Measurements from ENCODE around the gene ACO2. TPM values are rescaled to one million over a fixed set of nuclear protein-coding genes. Genes with fewer than 3 reads are reported as not detected.

The ACO2 gene
- total and polyA plus RNA-seq, 2 of the 8 experiments (the other 6 are each of a cell fraction or from before 2014, with no cell fraction given), result 52.8 to 75.4 TPM

DNA sequence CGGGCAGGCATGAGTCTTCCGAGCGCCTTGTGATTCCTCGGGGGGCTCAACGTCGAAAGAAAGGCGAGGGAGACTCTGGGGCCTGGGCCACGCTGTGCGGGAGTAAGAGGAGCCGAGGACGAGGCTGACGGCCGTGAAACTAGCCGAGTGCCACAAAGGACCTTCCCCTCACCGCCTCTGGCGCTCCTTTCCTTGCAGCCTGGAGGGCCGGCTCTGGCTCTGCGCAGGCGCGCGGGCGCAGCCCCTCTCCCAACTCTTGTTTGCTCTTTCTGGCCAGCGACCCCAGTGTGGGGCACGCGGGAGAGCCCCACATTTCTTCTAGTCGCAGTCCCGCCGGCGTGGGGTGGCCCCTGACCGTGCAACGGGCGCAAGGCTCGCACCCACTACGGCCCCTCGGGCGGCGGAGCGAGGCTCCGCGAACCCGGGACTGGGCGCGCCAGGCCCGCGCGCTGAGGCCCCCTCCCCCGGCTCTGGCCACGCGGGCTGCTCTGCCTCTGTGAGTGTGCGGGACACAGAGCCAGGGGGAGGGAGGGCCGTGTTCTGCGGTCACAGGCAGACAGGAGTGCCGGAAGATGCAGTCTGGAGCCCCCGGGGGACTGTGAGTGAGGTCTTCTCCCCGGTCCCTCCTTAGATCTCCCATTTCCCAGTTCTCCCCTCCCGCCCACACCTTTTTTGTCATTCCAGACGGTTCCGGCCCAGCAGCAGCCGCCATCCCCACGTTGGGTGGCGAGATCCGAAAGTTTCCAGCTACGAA lies 21.3 kb upstream of the ACO2 start (continued):
- TF ChIP-seq CTBP2 (IDR thresholded peaks at IDR 0.05; ENCODE audit: borderline replicate concordance, insufficient read depth, insufficient read length, low read length), result no peak

All from H1 (cell line).